Measurements from ENCODE around the gene RANBP1. TPM values are rescaled to one million over a fixed set of nuclear protein-coding genes. Genes with fewer than 3 reads are reported as not detected.

The RANBP1 gene
- total RNA-seq, 3 donors from 2014 or later = 58.4 to 102 (median 66.0) TPM

DNA sequence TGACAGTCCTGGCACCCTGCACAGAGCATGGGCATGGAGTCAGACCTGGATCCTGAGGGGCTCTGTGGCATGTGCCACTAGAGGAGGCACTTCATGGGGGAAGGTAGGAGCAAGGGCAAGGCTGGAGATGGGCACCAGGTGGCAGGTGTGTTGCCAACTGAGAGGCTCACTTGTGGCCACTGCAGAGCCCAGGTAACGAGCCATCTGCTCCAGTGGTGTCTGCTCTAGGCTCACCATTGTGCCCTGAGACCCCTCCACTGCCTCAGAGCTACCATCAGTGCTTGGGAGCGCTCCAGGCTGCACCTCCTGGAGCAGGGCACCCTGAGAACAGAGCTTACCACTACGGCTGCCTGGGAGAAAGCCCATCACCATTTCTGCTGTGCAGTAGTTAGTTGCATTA lies 14.4 kb downstream of the RANBP1 start:
- Histone ChIP-seq H3K9me3 (no peaks in the 10 kb centered on the region), H3K4me1 (ENCODE audit: low read depth) (peaks cover 14% of the 10 kb centered on the region), H3K4me3 (no peak overlapping the region), H3K36me3 (ENCODE audit: low read depth) (no peaks in the 10 kb centered on the region)
- TF ChIP-seq, protein P1, sequence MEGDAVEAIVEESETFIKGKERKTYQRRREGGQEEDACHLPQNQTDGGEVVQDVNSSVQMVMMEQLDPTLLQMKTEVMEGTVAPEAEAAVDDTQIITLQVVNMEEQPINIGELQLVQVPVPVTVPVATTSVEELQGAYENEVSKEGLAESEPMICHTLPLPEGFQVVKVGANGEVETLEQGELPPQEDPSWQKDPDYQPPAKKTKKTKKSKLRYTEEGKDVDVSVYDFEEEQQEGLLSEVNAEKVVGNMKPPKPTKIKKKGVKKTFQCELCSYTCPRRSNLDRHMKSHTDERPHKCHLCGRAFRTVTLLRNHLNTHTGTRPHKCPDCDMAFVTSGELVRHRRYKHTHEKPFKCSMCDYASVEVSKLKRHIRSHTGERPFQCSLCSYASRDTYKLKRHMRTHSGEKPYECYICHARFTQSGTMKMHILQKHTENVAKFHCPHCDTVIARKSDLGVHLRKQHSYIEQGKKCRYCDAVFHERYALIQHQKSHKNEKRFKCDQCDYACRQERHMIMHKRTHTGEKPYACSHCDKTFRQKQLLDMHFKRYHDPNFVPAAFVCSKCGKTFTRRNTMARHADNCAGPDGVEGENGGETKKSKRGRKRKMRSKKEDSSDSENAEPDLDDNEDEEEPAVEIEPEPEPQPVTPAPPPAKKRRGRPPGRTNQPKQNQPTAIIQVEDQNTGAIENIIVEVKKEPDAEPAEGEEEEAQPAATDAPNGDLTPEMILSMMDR (IDR thresholded peaks at IDR 0.05) = no peak
- ATAC-seq (peak; percentile 39), DNase-seq (no peak)
- intact Hi-C loops (cut with DNase I, micrococcal nuclease) = no loop called here

DNA sequence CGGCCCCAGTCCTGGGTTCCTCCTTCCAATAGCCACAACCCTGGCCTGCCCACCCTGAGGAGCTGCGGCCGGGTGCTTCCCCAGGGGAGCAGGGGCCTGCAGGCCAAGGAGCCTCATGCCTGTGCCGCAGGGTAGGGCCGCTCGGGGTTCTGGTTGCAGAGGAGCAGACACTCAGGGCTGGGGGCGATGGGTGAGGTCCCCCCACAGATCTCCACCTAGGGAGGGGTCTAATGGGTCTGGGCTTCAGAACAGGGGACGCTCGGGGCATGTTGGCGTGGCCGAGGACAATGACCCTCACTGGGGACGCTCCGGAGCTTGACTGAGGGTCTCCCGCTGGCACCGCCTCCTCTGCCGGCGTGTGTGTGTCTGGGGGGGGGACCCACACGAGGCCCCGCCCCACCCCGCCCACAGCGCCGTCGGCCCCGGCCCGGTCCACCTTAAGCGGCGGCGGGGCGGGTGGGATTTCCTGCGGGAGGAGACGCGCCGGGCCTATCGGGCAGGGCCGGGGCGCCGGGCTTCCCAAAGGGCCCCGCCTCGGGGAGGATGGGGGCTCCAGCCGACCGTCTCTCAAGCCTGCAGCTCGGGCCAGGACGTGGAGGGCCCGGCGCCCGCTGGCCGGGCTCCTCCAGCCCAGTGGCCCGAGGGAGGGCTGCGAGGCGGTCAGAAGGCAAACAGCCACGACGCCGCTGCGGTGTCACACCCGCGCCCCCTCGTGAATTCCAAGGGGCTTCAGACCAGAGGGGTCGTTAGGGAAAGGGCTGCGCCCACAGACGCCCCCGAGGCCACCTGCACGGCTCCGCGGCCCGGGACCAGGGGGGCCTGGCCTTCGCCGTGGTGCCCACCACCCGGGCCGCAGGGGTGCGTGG lies 15.1 kb downstream of the RANBP1 start:
- intact Hi-C loops (cut with DNase I, micrococcal nuclease) = no loop called here
- TF ChIP-seq, protein P1 (IDR thresholded peaks at IDR 0.05) = no peak

DNA sequence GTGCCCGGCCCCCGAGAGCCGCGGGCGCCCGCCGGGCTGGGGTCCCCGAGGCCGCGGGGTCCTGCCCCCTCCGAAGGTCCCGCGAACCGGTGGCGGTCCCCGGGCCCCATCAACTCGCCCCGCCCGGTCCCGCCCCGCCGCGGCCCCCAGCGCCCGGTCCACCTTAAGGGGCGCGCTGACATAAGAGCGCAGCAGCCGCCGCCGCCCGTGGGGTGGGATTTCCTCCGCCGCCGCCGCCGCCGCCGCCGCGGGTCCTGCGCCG lies 15.6 kb downstream of the RANBP1 start, which contains the start of gene ZDHHC8:
ZDHHC8 (plus strand) TSS at position 208 of the 262 bp plus-strand sequence. CDS start 144 bp downstream, outside the sequence.
- Histone ChIP-seq H3K4me1 (ENCODE audit: low read depth) (peaks cover 14% of the 10 kb centered on the region), H3K4me3 (peak within 1 kb of the TSS; percentile 94), H3K36me3 (ENCODE audit: low read depth) (no peaks in the 10 kb centered on the region), H3K9me3 (no peaks in the 10 kb centered on the region)
- DNase-seq = peak in 2 of 3 donors; percentile 58 to 62
- TF ChIP-seq, protein P1 (IDR thresholded peaks at IDR 0.05) = no peak
- intact Hi-C loops (cut with DNase I, micrococcal nuclease) = no loop called here
- ATAC-seq = peak; percentile 68

More for the DNA sequence above, 15.1 kb downstream of the RANBP1 start:
- H3K4me1 ChIP-seq (ENCODE audit: low read depth) = peaks cover 14% of the 10 kb centered on the region
- no peaks in the 10 kb centered on the region for H3K9me3 ChIP-seq
- DNase-seq = peak; percentile 84 to 89 (median 86)
- ATAC-seq = peak; percentile 85
- peak overlapping the region; percentile 94 for H3K4me3 ChIP-seq
- H3K36me3 ChIP-seq (ENCODE audit: low read depth) = no peaks in the 10 kb centered on the region

DNA sequence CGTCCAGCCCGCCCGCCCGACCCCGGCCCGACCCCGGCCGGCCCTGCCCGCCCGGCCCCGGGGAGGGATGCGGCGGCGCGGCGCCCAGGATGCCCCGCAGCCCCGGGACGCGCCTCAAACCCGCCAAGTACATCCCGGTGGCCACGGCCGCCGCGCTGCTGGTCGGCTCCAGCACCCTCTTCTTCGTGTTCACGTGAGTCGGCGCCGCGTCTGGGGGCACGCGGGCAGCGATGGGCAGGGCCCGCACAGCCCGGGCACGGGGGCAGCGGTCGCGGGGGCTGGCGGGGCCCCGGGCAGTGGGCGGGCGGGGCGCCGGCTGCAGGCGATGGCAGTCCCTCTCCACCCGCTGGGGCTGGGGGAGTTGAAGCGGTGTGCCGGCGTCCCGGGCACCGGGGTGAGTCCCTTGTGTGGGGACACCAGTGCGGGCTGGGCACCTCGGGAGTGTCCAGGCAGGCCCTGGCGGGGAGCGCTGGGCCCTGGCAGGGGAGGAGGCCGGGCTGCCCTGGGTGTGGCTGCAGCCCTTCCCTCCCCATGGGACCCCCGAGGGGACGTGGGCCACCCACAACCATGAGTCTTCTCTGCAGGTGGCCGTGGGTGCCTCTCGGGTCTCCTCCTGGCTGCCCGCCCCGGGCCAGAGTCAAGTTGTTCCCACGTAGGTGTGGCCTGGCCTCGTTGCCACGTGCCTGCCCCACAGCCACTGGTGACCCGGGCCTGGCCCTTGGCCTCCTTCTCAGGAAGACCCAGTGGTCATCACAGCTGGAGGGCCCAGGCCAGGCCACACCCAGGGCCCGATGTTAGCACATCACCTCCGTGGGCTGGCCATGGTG lies 16.2 kb downstream of the RANBP1 start:
- intact Hi-C loops (cut with DNase I, micrococcal nuclease) = no loop called here
- peak overlapping the region; percentile 94 for H3K4me3 ChIP-seq
- H3K9me3 ChIP-seq = no peaks in the 10 kb centered on the region
- peak; percentile 28 to 69 (median 57) for DNase-seq
- H3K36me3 ChIP-seq (ENCODE audit: low read depth) = no peaks in the 10 kb centered on the region
- ATAC-seq = peak; percentile 3
- peaks cover 14% of the 10 kb centered on the region for H3K4me1 ChIP-seq (ENCODE audit: low read depth)
- TF ChIP-seq, protein P1 (IDR thresholded peaks at IDR 0.05) = no peak

DNA sequence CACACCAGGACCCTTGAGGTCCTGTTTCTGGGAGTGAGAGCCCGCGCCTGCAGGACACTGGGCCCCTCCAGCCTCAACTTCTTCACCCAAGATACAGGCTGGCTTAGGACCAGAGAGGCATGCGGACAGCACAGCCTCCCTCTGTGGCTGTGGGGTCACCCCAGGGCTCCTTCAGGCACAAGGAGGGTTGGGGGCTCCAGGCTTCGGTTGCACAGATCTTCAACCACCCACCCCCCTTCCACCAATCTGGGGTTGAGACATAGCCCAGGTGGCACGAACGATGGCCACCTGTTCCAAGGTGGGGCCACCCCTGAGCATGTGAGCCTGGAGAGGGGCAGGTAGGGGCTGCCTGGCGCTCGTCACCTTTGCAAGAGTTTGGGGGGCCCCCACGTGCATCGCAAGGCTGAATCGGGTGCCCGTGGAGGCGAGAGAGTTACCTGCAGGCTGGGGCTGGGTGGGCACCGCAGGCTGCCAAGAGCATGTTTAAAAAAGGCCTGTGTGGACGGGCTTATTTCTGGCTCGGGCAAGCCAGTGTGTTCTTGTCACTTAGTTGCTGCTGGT lies 16.9 kb downstream of the RANBP1 start:
- ATAC-seq (no peak), DNase-seq (no peak)
- intact Hi-C loops (cut with DNase I, micrococcal nuclease) = no loop called here
- Histone ChIP-seq H3K4me1 (ENCODE audit: low read depth) (peaks cover 16% of the 10 kb centered on the region), H3K4me3 (peak overlapping the region; percentile 94), H3K36me3 (ENCODE audit: low read depth) (no peaks in the 10 kb centered on the region), H3K9me3 (no peaks in the 10 kb centered on the region)
- TF ChIP-seq, protein P1 (IDR thresholded peaks at IDR 0.05) = no peak
